Ishikawa (cell line): ENCODE data around the gene DNAH9.

Source experiments
- EGR1 ChIP-seq: IDR thresholded peaks from 2 replicates; pipeline ENCODE4 v1.6.1; 2012
- EP300 ChIP-seq: IDR thresholded peaks from 2 replicates; pipeline ENCODE4 v1.6.1; 2012; ENCODE audit warnings: borderline replicate concordance
- RAD21 ChIP-seq: IDR thresholded peaks from 2 replicates; pipeline ENCODE4 v1.6.1; 2012; ENCODE audit warnings: low read depth
- TCF12 ChIP-seq: IDR thresholded peaks from 2 replicates; pipeline ENCODE4 v1.6.1; 2012; ENCODE audit warnings: low read depth
- TEAD4 ChIP-seq: IDR thresholded peaks from 2 replicates; pipeline ENCODE4 v1.6.1; 2012
- TF ChIP-seq, protein P1 (sequence below): IDR thresholded peaks from 2 replicates; pipeline ENCODE4 v1.6.1; 2012
- TF ChIP-seq, protein P2 (sequence below): IDR thresholded peaks from 2 replicates; pipeline ENCODE4 v1.6.1; 2012

DNA sequence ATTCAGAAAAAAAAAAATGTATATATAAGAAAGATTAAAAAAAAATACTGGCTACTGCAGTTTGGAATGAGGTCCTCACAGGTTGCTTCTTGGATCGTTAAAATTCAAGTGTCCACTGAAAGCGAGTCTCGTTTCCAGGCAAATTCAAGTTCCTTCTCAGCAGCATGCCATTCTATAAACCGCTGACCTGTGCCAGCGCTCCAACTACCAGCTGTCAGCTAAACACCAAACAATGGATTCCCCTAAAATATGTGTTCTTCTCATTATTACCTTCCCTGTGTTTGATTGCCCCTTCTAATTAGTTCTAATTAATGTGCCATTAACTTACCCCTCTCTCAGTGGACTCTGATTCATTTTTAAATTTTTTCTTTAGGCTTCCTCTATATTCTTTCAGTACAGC, 92.4 kb downstream of the DNAH9 start:
- TF ChIP-seq EGR1, result no peak
- TF ChIP-seq, protein P1, sequence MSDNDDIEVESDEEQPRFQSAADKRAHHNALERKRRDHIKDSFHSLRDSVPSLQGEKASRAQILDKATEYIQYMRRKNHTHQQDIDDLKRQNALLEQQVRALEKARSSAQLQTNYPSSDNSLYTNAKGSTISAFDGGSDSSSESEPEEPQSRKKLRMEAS, result no peak
- no peak for TF ChIP-seq TCF12
- TF ChIP-seq EP300, result no peak
- no peak for TF ChIP-seq RAD21
- TF ChIP-seq TEAD4, result no peak
- TF ChIP-seq, protein P2, sequence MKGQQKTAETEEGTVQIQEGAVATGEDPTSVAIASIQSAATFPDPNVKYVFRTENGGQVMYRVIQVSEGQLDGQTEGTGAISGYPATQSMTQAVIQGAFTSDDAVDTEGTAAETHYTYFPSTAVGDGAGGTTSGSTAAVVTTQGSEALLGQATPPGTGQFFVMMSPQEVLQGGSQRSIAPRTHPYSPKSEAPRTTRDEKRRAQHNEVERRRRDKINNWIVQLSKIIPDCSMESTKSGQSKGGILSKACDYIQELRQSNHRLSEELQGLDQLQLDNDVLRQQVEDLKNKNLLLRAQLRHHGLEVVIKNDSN, result no peak
